Measurements from ENCODE around the gene KRTAP5-4.
"Not testable (repeated sequence)": the region's sequence is repeated elsewhere in the genome, so short reads cannot be mapped to it uniquely, and the experiment has no call there.

The KRTAP5-4 gene

GRCh38 chr11:1598406-1598805 is 23.5 kb downstream of the KRTAP5-4 start:
- not testable (repeated sequence) for FAIRE-seq

- FAIRE-seq: no peak
These were observed 24.0 kb downstream of the KRTAP5-4 start, which contains the start of gene KRTAP5-2 for GRCh38 chr11:1597994-1598380. KRTAP5-2 (minus strand) TSS chr11:1598294; CDS start chr11:1598250, 44 bp downstream.

- no peak for FAIRE-seq
These were observed 24.5 kb downstream of the KRTAP5-4 start for GRCh38 chr11:1597331-1597993.

- not testable (repeated sequence) for FAIRE-seq
These were observed 25.3 kb downstream of the KRTAP5-4 start for GRCh38 chr11:1596576-1597121.

- peak; percentile 86 for FAIRE-seq
These were observed 25.9 kb downstream of the KRTAP5-4 start for GRCh38 chr11:1595994-1596575.

GRCh38 chr11:1592628-1593027 is 29.3 kb downstream of the KRTAP5-4 start:
- no peak for FAIRE-seq

- FAIRE-seq: no peak
These were observed 31.9 kb downstream of the KRTAP5-4 start for GRCh38 chr11:1589996-1590395.

GRCh38 chr11:1589191-1589963 is 32.6 kb downstream of the KRTAP5-4 start:
- not testable (repeated sequence) for FAIRE-seq

GRCh38 chr11:1586699-1587098 is 35.2 kb downstream of the KRTAP5-4 start:
- FAIRE-seq: no peak

- FAIRE-seq: not testable (repeated sequence)
These were observed 37.1 kb downstream of the KRTAP5-4 start, which contains the start of gene KRTAP5-1 for GRCh38 chr11:1584661-1585370. KRTAP5-1 (minus strand) TSS chr11:1585283; CDS start chr11:1585249, 34 bp downstream.

- FAIRE-seq: not testable (repeated sequence)
These were observed 39.0 kb downstream of the KRTAP5-4 start for GRCh38 chr11:1582909-1583308.

- FAIRE-seq: no peak
These were observed 40.0 kb downstream of the KRTAP5-4 start for GRCh38 chr11:1581976-1582375.

- no peak for FAIRE-seq
These were observed 45.1 kb downstream of the KRTAP5-4 start for GRCh38 chr11:1576825-1577224.

GRCh38 chr11:1575756-1576155 is 46.2 kb downstream of the KRTAP5-4 start:
- FAIRE-seq: not testable (repeated sequence)

GRCh38 chr11:1574933-1575242 is 47.0 kb downstream of the KRTAP5-4 start:
- no peak for FAIRE-seq

- no peak for FAIRE-seq
These were observed 47.6 kb downstream of the KRTAP5-4 start for GRCh38 chr11:1574238-1574932.

- FAIRE-seq: no peak
These were observed 48.1 kb downstream of the KRTAP5-4 start for GRCh38 chr11:1573903-1574237.

GRCh38 chr11:1573077-1573902 is 48.6 kb downstream of the KRTAP5-4 start:
- FAIRE-seq: no peak

- no peak for FAIRE-seq
These were observed 49.5 kb downstream of the KRTAP5-4 start, which contains the start of gene DUSP8 for GRCh38 chr11:1572197-1573076. DUSP8 (minus strand) TSS chr11:1572271; CDS start chr11:1565826, 6,445 bp downstream.

- FAIRE-seq: no peak
These were observed 50.2 kb downstream of the KRTAP5-4 start for GRCh38 chr11:1571760-1572196.

Measured in G401.6 (cell line).